ENCODE results near the gene MOB3B.

DNA sequence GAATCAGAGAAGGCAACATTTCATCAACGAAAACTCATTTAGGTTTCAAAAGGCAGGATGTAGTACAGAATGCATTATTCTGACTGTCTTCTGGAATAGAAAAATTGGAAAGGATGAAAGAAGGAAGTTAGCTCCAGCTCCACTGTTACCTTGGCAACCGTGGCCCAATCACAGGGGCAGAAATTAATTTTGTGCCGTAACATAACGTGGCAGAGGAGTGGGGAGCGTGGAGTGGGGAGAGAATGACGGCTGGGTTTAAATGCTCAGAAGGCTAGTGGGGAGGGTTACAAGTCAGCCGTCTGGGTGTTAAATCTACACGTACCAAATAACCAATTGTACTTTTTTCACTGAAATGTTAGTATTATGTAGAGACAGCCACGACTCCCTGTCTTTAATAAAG is 200.3 kb downstream of the MOB3B start:
- TF ChIP-seq CTCF (IDR thresholded peaks at IDR 0.05) (no peak), POLR2A (IDR thresholded peaks at IDR 0.05) (no peak)
